ENCODE results near the gene NTSR1. TPM values are rescaled to one million over a fixed set of nuclear protein-coding genes. Genes with fewer than 3 reads are reported as not detected.

NTSR1 gene
- total RNA-seq, 2 donors from 2014 or later = 0.74 TPM; not detected in 1

- intact Hi-C loops (cut with DNase I) = loop anchor here (10.0 kb wide), 1 partner anchor 730 kb away; the partner anchor contains the start of gene TAF4
- Histone ChIP-seq H3K27ac (peak overlapping the region; percentile 89 to 91), H3K4me1 (replicated peaks) (peaks cover 9% of the 10 kb centered on the region), H3K27me3 (replicated peaks; ENCODE audit: insufficient read depth) (no peaks in the 10 kb centered on the region), H3K36me3 (peaks cover 4 to 7% of the 10 kb centered on the region in 2 donors), H3K4me3 (peak overlapping the region; percentile 63 to 77), H3K9me3 (no peaks in the 10 kb centered on the region)
- TF ChIP-seq POLR2A (IDR thresholded peaks at IDR 0.05) (peak; percentile 29), POLR2AphosphoS5 (IDR thresholded peaks at IDR 0.05) (no peak)
- no peak for DNase-seq (ENCODE audit: low spot score)
- 1% methylated on average over 42 of the region's 68 CpGs for WGBS
Measured at GRCh38 chr20:62795023-62795761, 86.6 kb downstream of the NTSR1 start.

GRCh38 chr20:62796699-62797491 lies 88.3 kb downstream of the NTSR1 start:
- Histone ChIP-seq H3K27me3 (replicated peaks; ENCODE audit: insufficient read depth) (no peaks in the 10 kb centered on the region), H3K27ac (peak overlapping the region; percentile 89 to 91), H3K9me3 (no peaks in the 10 kb centered on the region), H3K4me1 (replicated peaks) (peaks cover 9% of the 10 kb centered on the region), H3K36me3 (peaks cover 4 to 7% of the 10 kb centered on the region in 2 donors), H3K4me3 (peak overlapping the region; percentile 63 to 77)
- intact Hi-C loops (cut with DNase I) = loop anchor here (10.0 kb wide), 1 partner anchor 732 kb away; the partner anchor contains the start of gene TAF4
- TF ChIP-seq CTCF (IDR thresholded peaks at IDR 0.05) (no peak), POLR2A (IDR thresholded peaks at IDR 0.05) (no peak), POLR2AphosphoS5 (IDR thresholded peaks at IDR 0.05) (no peak)
- no peak for DNase-seq (ENCODE audit: low spot score)
- WGBS = 16% methylated on average over 35 of the region's 53 CpGs

GRCh38 chr20:62797671-62798532 lies 89.3 kb downstream of the NTSR1 start:
- intact Hi-C loops (cut with DNase I) = loop anchor here (10.0 kb wide), 1 partner anchor 733 kb away; the partner anchor contains the start of gene TAF4
- H3K9me3 ChIP-seq = no peaks in the 10 kb centered on the region
- TF ChIP-seq CTCF (IDR thresholded peaks at IDR 0.05) (no peak), POLR2A (IDR thresholded peaks at IDR 0.05) (no peak), POLR2AphosphoS5 (IDR thresholded peaks at IDR 0.05) (no peak)
- no peak overlapping the region for H3K27ac ChIP-seq
- no peak for DNase-seq (ENCODE audit: low spot score)
- H3K36me3 ChIP-seq = peaks cover 4 to 7% of the 10 kb centered on the region in 2 donors
- H3K4me3 ChIP-seq = no peak overlapping the region
- peaks cover 9% of the 10 kb centered on the region for H3K4me1 ChIP-seq (replicated peaks)
- 83% methylated on average over 26 of the region's 26 CpGs for WGBS
- no peaks in the 10 kb centered on the region for H3K27me3 ChIP-seq (replicated peaks; ENCODE audit: insufficient read depth)

- H3K9me3 ChIP-seq = no peaks in the 10 kb centered on the region
- WGBS = 92% methylated on average over 8 of the region's 8 CpGs
- peaks cover 4 to 7% of the 10 kb centered on the region in 2 donors for H3K36me3 ChIP-seq
- intact Hi-C loops (cut with DNase I) = loop anchor here (10.0 kb wide), 1 partner anchor 734 kb away; the partner anchor contains the start of gene TAF4
- H3K27me3 ChIP-seq (replicated peaks; ENCODE audit: insufficient read depth) = no peaks in the 10 kb centered on the region
- no peak overlapping the region for H3K27ac ChIP-seq
- DNase-seq (ENCODE audit: low spot score) = no peak
- H3K4me1 ChIP-seq (replicated peaks) = peaks cover 9% of the 10 kb centered on the region
- TF ChIP-seq POLR2A (IDR thresholded peaks at IDR 0.05) (no peak), POLR2AphosphoS5 (IDR thresholded peaks at IDR 0.05) (no peak), CTCF (IDR thresholded peaks at IDR 0.05) (no peak)
- no peak overlapping the region for H3K4me3 ChIP-seq
Measured at GRCh38 chr20:62799036-62799435, 90.4 kb downstream of the NTSR1 start.
